Right lobe of liver (tissue), 6 donors: ENCODE measurements around the gene ARSA. TPM values are rescaled to one million over a fixed set of nuclear protein-coding genes. Genes with fewer than 3 reads are reported as not detected.

ENCODE experiments used
- ATAC-seq, 4 donors: fragments of 200-7000 bp; cut with Tn5 transposase; one replicate each; pipeline ENCODE4 v1.9.1; 2020; ENCODE audit warnings: mild to moderate bottlenecking in 4 of 4, moderate library complexity in 4 of 4
- DNase-seq, 3 donors: peaks; one replicate each; pipeline ENCODE4 v3.0.0-alpha.2; 2020
- H3K27ac ChIP-seq, 3 donors: fragments of 200-600 bp; one replicate each; pipeline ENCODE4 v1.8.0; 2022
- H3K27me3 ChIP-seq, 2 donors: fragments of 200-600 bp; one replicate each; pipeline ENCODE4 v1.8.0; 2022
- H3K36me3 ChIP-seq, 4 donors: fragments of 200-600 bp; sonication (generic) in 1 of 4; one replicate each; pipeline versions ENCODE4 v1.5.1 to v1.8.0; 2017 to 2022; ENCODE audit warnings: control low read depth in 1 of 4
- H3K4me1 ChIP-seq, 4 donors: fragments of 200-600 bp; sonication (generic) in 1 of 4; one replicate each; pipeline versions ENCODE4 v1.5.1 to v1.8.0; 2017 to 2022; ENCODE audit warnings: control low read depth in 1 of 4
- H3K4me3 ChIP-seq, 3 donors: fragments of 200-600 bp; one replicate each; pipeline ENCODE4 v1.8.0; 2022
- H3K9me3 ChIP-seq, 4 donors: fragments of 200-600 bp; sonication (generic) in 1 of 4; one replicate each; pipeline versions ENCODE4 v1.5.1 to v1.8.0; 2017 to 2022; ENCODE audit warnings: control low read depth in 1 of 4
- CTCF ChIP-seq, 4 donors: fragments of 200-600 bp in 3 of 4; fragments of 450-650 bp in 1 of 4; IDR thresholded peaks; one replicate each; pipeline versions ENCODE4 v1.5.1 to v1.8.0; 2016 to 2022; ENCODE audit warnings: antibody characterized with exemption in 4 of 4, mild to moderate bottlenecking in 2 of 4
- POLR2A ChIP-seq: fragments of 450-650 bp; IDR thresholded peaks from one replicate; pipeline ENCODE4 v1.6.1; 2017; ENCODE audit warnings: antibody characterized with exemption, mild to moderate bottlenecking
- WGBS: methylation state at CpG from one replicate; pipeline ENCODE4 v1.1.6; 2018; ENCODE audit warnings: low coverage, low lambda C conversion rate; ENCODE audit not compliant: insufficient coverage; ENCODE audit errors: missing lambda C conversion rate; 5-methylcytosine and 5-hydroxymethylcytosine counted together
- intact Hi-C, 2 donors: fragments of 100-400 bp; cut with DNase I; formaldehyde crosslinking; loops; one replicate each; pipeline versions ENCODE4 v1.11.2 to v1.14.1; 2022
- total RNA-seq, 6 experiments: library from RNA; depleted of rRNA in 2 of 6; stranded (reverse); fragments of >200 nt in 2 of 6; fragmentation: NEBNext Ultra II Directional in 3 of 6; extraction: Animal tissue kit (Norgen Biotek cat#: 25700) in 3 of 6; gene quantifications; one replicate each; pipeline versions ENCODE4 v1.1.0 to v1.2.4, GENCODE V29; 2016 to 2023
- donor health status: DM: no; HTN: yes; CAD: no.
- donor health status: DM: no; HTN: no; CAD: no.
- donor health status: DM: no; HTN: no; CAD: no.
- donor health status: DM: no; HTN: yes; CAD: no.
- donor health status: DM: no; HTN: yes; CAD: no.

The ARSA gene
- total RNA-seq, 6 experiments from 2014 or later: 20.8 to 47.3 (median 38.6) TPM

GRCh38 chr22:50612168-50612527, 15.8 kb downstream of the ARSA start:
- intact Hi-C loops: loop anchor here in 1 of 2 donors (10.0 kb wide), 1 partner anchor 87 kb away; the partner anchor contains the start of gene SCO2

GRCh38 chr22:50611341-50612060, 16.5 kb downstream of the ARSA start:
- Histone ChIP-seq H3K27ac (no peak overlapping the region), H3K4me3 (no peak overlapping the region), H3K36me3 (no peaks in the 10 kb centered on the region), H3K4me1 (peaks cover 0 to 10% (median 4%) of the 10 kb centered on the region in 4 donors), H3K9me3 (no peaks in the 10 kb centered on the region), H3K27me3 (no peaks in the 10 kb centered on the region)
- DNase-seq: no peak
- WGBS: 90% methylated on average over 2 of the region's 26 CpGs
- TF ChIP-seq POLR2A (no peak), CTCF (IDR thresholded peaks at IDR 0.05) (no peak)
- intact Hi-C loops: loop anchor here in 1 of 2 donors (10.0 kb wide), 1 partner anchor 87 kb away; the partner anchor contains the start of gene SCO2
- no peak for ATAC-seq

More at GRCh38 chr22:50612168-50612527, 15.8 kb downstream of the ARSA start:
- no peak for ATAC-seq
- peaks cover 0 to 10% (median 4%) of the 10 kb centered on the region in 4 donors for H3K4me1 ChIP-seq
- no peak for DNase-seq
- 54% methylated on average over 5 of the region's 6 CpGs for WGBS
- TF ChIP-seq CTCF (IDR thresholded peaks at IDR 0.05) (no peak), POLR2A (no peak)
- no peaks in the 10 kb centered on the region for H3K36me3 ChIP-seq
- no peak overlapping the region for H3K4me3 ChIP-seq
- H3K27ac ChIP-seq: no peak overlapping the region
- no peaks in the 10 kb centered on the region for H3K9me3 ChIP-seq
- no peaks in the 10 kb centered on the region for H3K27me3 ChIP-seq

GRCh38 chr22:50610581-50610980, 17.4 kb downstream of the ARSA start:
- intact Hi-C loops: loop anchor here in 1 of 2 donors (10.0 kb wide), 1 partner anchor 86 kb away; the partner anchor contains the start of gene SCO2
- H3K27me3 ChIP-seq: no peaks in the 10 kb centered on the region
- 20% methylated on average over 1 of the region's 17 CpGs for WGBS
- H3K36me3 ChIP-seq: no peaks in the 10 kb centered on the region
- no peak for TF ChIP-seq CTCF (IDR thresholded peaks at IDR 0.05)
- TF ChIP-seq POLR2A: no peak
- H3K4me3 ChIP-seq: no peak overlapping the region
- peaks cover 0 to 10% (median 4%) of the 10 kb centered on the region in 4 donors for H3K4me1 ChIP-seq
- no peak overlapping the region for H3K27ac ChIP-seq
- DNase-seq (no peak), ATAC-seq (no peak)
- no peaks in the 10 kb centered on the region for H3K9me3 ChIP-seq

DNA sequence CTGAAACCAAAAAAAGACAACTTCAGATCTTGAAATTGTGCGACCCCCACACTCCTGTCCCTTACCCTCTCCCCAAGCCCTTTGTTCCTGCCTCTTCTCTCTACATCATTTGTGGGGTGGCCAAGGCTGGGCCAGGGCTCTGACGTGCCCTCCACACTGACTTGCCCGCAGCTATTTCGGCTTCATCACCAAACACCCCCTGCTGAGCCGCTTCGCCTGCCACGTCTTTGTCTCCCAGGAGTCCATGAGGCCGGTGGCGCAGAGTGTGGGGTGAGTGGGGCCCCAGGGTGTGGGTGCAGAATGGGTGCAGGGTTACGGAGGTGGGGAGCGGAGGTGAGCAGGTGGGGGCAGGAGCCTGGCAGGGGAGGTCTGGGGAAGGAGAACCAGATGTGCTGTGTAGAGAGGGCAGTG, 17.9 kb downstream of the ARSA start:
- DNase-seq: no peak
- intact Hi-C loops: loop anchor here in 1 of 2 donors (10.0 kb wide), 1 partner anchor 85 kb away; the partner anchor contains the start of gene SCO2
- H3K27me3 ChIP-seq: no peaks in the 10 kb centered on the region

More for the DNA sequence above, 17.9 kb downstream of the ARSA start:
- no peak overlapping the region for H3K4me3 ChIP-seq
- no peaks in the 10 kb centered on the region for H3K36me3 ChIP-seq
- no peaks in the 10 kb centered on the region for H3K9me3 ChIP-seq
- peaks cover 0 to 10% (median 4%) of the 10 kb centered on the region in 4 donors for H3K4me1 ChIP-seq
- TF ChIP-seq POLR2A (no peak), CTCF (IDR thresholded peaks at IDR 0.05) (no peak)
- no peak for ATAC-seq
- WGBS: 58% methylated on average over 7 of the region's 11 CpGs
- H3K27ac ChIP-seq: no peak overlapping the region
